OCI-LY3 (cell line): Measurements from ENCODE around the gene ZNF764.

Source experiments
- H2AFZ ChIP-seq: fragments of 200-600, 300-600 bp; shearing (Covaris generic); 2 replicates; pipeline ENCODE4 v1.6.0; 2014; ENCODE audit warnings: antibody characterized with exemption, low read depth, low read length
- H3K27ac ChIP-seq: fragments of 200-600, 300-600 bp; sonication (generic); 2 replicates; pipeline ENCODE4 v1.5.1; 2014; ENCODE audit warnings: mild to moderate bottlenecking, low read length, moderate library complexity, mixed read lengths
- H3K27me3 ChIP-seq: fragments of 200-600, 300-600 bp; sonication (generic); 2 replicates; pipeline ENCODE4 v1.6.1; 2014; ENCODE audit warnings: low read depth, low read length, mixed read lengths
- H3K36me3 ChIP-seq: fragments of 200-600, 300-600 bp; sonication (generic); replicated peaks from 2 replicates; pipeline ENCODE3; 2014; ENCODE audit warnings: low read depth, low read length, mixed read lengths
- H3K4me1 ChIP-seq: fragments of 300-600, 200-600 bp; sonication (generic); 2 replicates; pipeline ENCODE4 v1.6.1; 2014; ENCODE audit warnings: low read length, mixed read lengths
- H3K4me2 ChIP-seq: fragments of 200-600, 300-600 bp; sonication (generic); 2 replicates; pipeline ENCODE4 v1.6.1; 2014; ENCODE audit warnings: low read length, mixed read lengths
- H3K4me3 ChIP-seq: fragments of 300-600, 200-600 bp; sonication (generic); 2 replicates; pipeline ENCODE4 v1.5.1; 2014; ENCODE audit warnings: antibody characterized with exemption, mild to moderate bottlenecking, low read length, moderate library complexity
- H3K79me2 ChIP-seq: fragments of 300-600, 200-600 bp; shearing (Covaris generic); 2 replicates; pipeline ENCODE4 v1.6.1; 2014; ENCODE audit warnings: mild to moderate bottlenecking, low read length, mixed read lengths
- H3K9ac ChIP-seq: fragments of 300-600, 200-600 bp; shearing (Covaris generic); 2 replicates; pipeline ENCODE4 v1.6.0; 2014; ENCODE audit warnings: mild to moderate bottlenecking, low read length, moderate library complexity
- H3K9me3 ChIP-seq: fragments of 200-600, 300-600 bp; shearing (Covaris generic); 2 replicates; pipeline ENCODE4 v1.6.1; 2014; ENCODE audit warnings: low read length, mixed read lengths; ENCODE audit not compliant: insufficient read depth
- H4K20me1 ChIP-seq: fragments of 200-600, 300-600 bp; sonication (generic); 2 replicates; pipeline ENCODE4 v1.6.1; 2016; ENCODE audit warnings: low read length, mixed read lengths; ENCODE audit not compliant: insufficient read depth
- CTCF ChIP-seq: fragments of 200-600, 300-600 bp; sonication (generic); IDR thresholded peaks from 2 replicates; pipeline ENCODE4 v1.5.1; 2014; ENCODE audit warnings: antibody characterized with exemption, low read length, low read depth
- EZH2phosphoT487 ChIP-seq: fragments of 200-600 bp; shearing (Covaris generic); IDR thresholded peaks from 2 replicates; pipeline ENCODE4 v1.6.1; 2018; ENCODE audit warnings: antibody characterized with exemption, mixed run types, low read depth

The ZNF764 gene

GRCh38 chr16:30532285-30533145 lies 25.7 kb downstream of the ZNF764 start:
- Histone ChIP-seq H3K4me3 (no peak overlapping the region), H3K4me1 (peaks cover 22% of the 10 kb centered on the region), H3K9me3 (no peaks in the 10 kb centered on the region), H3K27me3 (no peaks in the 10 kb centered on the region), H3K79me2 (peaks cover 27% of the 10 kb centered on the region), H4K20me1 (no peaks in the 10 kb centered on the region), H3K27ac (no peak overlapping the region), H3K36me3 (peaks cover 4% of the 10 kb centered on the region), H2AFZ (no peak overlapping the region), H3K9ac (no peak overlapping the region), H3K4me2 (no peak overlapping the region)
- TF ChIP-seq CTCF (no peak), EZH2phosphoT487 (no peak)

GRCh38 chr16:30530163-30531037 lies 27.8 kb downstream of the ZNF764 start:
- TF ChIP-seq EZH2phosphoT487 (no peak), CTCF (no peak)
- H3K9me3 ChIP-seq = no peaks in the 10 kb centered on the region
- no peaks in the 10 kb centered on the region for H4K20me1 ChIP-seq
- no peak overlapping the region for H3K4me2 ChIP-seq
- no peaks in the 10 kb centered on the region for H3K27me3 ChIP-seq
- H3K36me3 ChIP-seq = peaks cover 4% of the 10 kb centered on the region
- H3K4me1 ChIP-seq = peaks cover 21% of the 10 kb centered on the region
- no peak overlapping the region for H3K4me3 ChIP-seq
- no peak overlapping the region for H3K27ac ChIP-seq
- no peak overlapping the region for H3K9ac ChIP-seq
- H3K79me2 ChIP-seq = peaks cover 20% of the 10 kb centered on the region
- no peak overlapping the region for H2AFZ ChIP-seq

GRCh38 chr16:30528799-30529457 lies 29.2 kb downstream of the ZNF764 start:
- H3K27ac ChIP-seq = no peak overlapping the region
- peaks cover 9% of the 10 kb centered on the region for H3K79me2 ChIP-seq
- TF ChIP-seq EZH2phosphoT487 (no peak), CTCF (no peak)
- H3K4me3 ChIP-seq = no peak overlapping the region
- H2AFZ ChIP-seq = no peak overlapping the region
- H3K4me1 ChIP-seq = peaks cover 21% of the 10 kb centered on the region
- no peaks in the 10 kb centered on the region for H3K9me3 ChIP-seq
- no peaks in the 10 kb centered on the region for H4K20me1 ChIP-seq
- no peaks in the 10 kb centered on the region for H3K27me3 ChIP-seq
- no peak overlapping the region for H3K9ac ChIP-seq
- peaks cover 12% of the 10 kb centered on the region for H3K36me3 ChIP-seq
- no peak overlapping the region for H3K4me2 ChIP-seq
